ENCODE measurements around the gene CHST4. TPM values are rescaled to one million over a fixed set of nuclear protein-coding genes. Genes with fewer than 3 reads are reported as not detected.

CHST4 gene
- polyA plus RNA-seq, 2 of the 4 experiments (the other 2 are of a cell fraction) = 0.04 to 0.08 TPM

DNA sequence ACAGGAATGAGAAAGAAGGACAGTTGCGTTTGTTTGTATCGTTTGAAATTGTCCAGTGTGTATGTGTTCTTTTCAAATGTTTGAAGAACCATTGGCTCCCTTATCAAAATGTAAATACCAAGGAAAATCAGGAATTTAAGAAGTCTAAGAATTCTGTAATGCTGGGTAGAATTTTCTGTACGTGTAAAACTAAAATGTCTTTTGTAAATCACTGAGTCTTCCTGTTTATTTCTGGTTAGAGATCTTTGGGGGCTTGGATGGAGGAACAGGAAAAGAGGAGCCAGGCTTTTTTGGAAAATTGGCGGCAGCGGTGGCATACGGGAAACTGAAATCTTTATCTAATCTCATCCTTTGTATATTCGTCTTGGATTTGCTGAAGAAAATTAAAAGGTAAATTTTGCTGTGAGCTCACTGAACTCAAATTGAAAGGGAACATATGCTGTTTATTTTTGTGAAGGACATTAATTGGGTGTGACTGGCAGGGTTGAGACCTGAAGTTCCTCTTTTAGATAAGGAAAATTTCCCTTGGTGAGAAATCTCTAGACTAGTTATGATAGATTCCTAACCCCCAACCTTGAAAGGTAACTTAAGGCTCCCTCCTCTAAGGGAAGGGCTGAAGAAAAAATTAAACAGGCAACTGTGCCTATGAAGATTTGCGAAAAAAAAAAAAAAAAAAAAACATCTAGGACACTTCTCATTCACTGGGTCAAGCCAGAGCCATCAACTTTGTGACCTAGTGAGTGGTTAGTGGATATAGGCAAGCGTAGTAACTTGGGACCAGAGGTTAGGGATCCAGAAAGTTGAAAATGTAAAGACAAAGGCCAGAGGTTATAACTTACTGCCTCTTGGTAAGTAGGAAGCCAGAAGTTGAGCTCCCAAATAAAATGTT, 39.8 kb downstream of the CHST4 start:
- 63% methylated on average over 9 of the region's 9 CpGs for WGBS (ENCODE audit: missing lambda C conversion rate)
- ChIA-PET CTCF (interaction anchor here (0.8 to 3.1 kb wide), 13 partner anchors 8 to 396 kb away, joined by 3 to 91 read pairs (median 9); partner anchors contain the start of gene TAT), POLR2A (interaction anchor here (1.0 to 1.9 kb wide), 4 partner anchors 21 to 104 kb away, joined by 4 to 22 read pairs (median 6); partner anchors contain the start of genes CHST4 and ZNF23)
- DNase-seq (ENCODE audit: low read depth in 1 of 2, low spot score in 1 of 2) = no peak
- H3K27ac ChIP-seq = peak overlapping the region; percentile 75 to 89
- peak overlapping the region; percentile 59 for H3K4me2 ChIP-seq
- TF ChIP-seq RNF2 (IDR thresholded peaks at IDR 0.05; ENCODE audit: borderline replicate concordance, low read depth) (no peak), ATOH8 (CRISPR knock-in tag; IDR thresholded peaks at IDR 0.05; ENCODE audit: low read depth) (no peak), NR3C1 (IDR thresholded peaks at IDR 0.05) (no peak), BHLHE40 (IDR thresholded peaks at IDR 0.05; ENCODE audit: low read depth, low read length) (no peak), TP53 (CRISPR knock-in tag; IDR thresholded peaks at IDR 0.05) (no peak), EP300 (IDR thresholded peaks at IDR 0.05) (no peak)
- no peak for ATAC-seq
- H3K9me3 ChIP-seq = peaks cover 11% of the 10 kb centered on the region
- no peak for FAIRE-seq
- peaks cover 12% of the 10 kb centered on the region for H3K4me1 ChIP-seq
- peak overlapping the region; percentile 56 for H3K4me3 ChIP-seq

DNA sequence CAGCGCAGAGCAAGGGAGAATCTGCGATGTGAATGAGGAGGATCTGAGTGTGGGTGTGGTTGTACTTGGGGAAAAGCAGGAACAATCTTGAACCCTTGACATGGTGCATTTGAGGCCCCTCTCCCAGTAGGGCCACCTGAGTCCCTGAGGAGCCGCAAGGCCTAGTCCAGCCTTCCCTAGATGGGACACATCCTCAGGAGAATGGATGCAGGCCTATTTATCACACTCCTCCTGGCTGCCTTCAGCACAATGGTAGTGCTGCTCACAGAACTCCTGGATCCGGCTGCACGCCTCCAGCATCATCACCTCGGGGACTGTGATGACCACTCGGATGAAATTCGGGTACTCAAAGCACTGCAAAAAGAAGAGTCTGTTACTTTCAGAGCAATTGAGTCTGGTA, 41.7 kb downstream of the CHST4 start:
- ATAC-seq (no peak), FAIRE-seq (no peak), DNase-seq (ENCODE audit: low read depth in 1 of 2, low spot score in 1 of 2) (no peak)
- ChIA-PET CTCF (interaction anchor here (1.2 to 3.6 kb wide), 3 partner anchors 8 to 43 kb away, joined by 3 to 23 read pairs (median 4); no protein-coding TSS in a partner anchor), POLR2A (no interaction called here)
- 0 out of 3 replicates have a peak, but pooled peaks cover 4% of the 10 kb centered on the region for H3K9me3 ChIP-seq
- H3K4me2 ChIP-seq = no peak overlapping the region
- peaks cover 23% of the 10 kb centered on the region for H3K4me1 ChIP-seq
- no peak for TF ChIP-seq MAFK (IDR thresholded peaks at IDR 0.05; ENCODE audit: partially characterized antibody)
- TF ChIP-seq HEYL (CRISPR knock-in tag; IDR thresholded peaks at IDR 0.05) = no peak
- no peak for TF ChIP-seq POLR2AphosphoS2 (conservative IDR thresholded peaks at IDR 0.05; ENCODE audit: low read length)
- WGBS (ENCODE audit: missing lambda C conversion rate) = 91% methylated on average over 8 of the region's 8 CpGs
- H3K27ac ChIP-seq = no peak overlapping the region
- no peak overlapping the region for H3K4me3 ChIP-seq

DNA sequence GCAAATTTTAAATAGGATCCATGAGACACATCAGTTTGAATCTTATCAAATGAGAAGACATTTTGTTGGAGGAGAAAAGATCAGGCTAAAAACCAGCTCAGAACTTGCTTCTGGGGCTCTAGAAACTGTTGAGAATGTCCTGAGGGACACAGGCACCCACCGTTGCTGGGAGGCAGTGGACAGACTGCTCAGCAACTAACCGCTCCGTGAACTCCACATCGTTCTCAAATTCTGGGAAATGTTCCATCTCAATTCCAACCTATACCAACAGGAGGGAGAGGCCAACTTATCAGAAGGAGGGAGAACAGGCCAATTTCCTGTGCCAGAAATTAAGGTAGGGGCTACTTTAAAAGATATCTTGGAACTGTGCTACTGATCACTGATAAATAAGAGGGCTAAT, 42.3 kb downstream of the CHST4 start:
- ChIA-PET POLR2A (no interaction called here), CTCF (interaction anchor here (2.3 to 3.6 kb wide), 2 partner anchors 40 to 42 kb away, joined by 8 to 23 read pairs; no protein-coding TSS in a partner anchor)
- Histone ChIP-seq H3K4me2 (no peak overlapping the region), H3K4me3 (no peak overlapping the region), H3K27ac (no peak overlapping the region), H3K4me1 (peaks cover 30% of the 10 kb centered on the region), H3K9me3 (no peaks in the 10 kb centered on the region)
- no peak for FAIRE-seq
- no peak for DNase-seq (ENCODE audit: low read depth in 1 of 2, low spot score in 1 of 2)
- WGBS (ENCODE audit: missing lambda C conversion rate) = 78% methylated on average over 4 of the region's 4 CpGs
- ATAC-seq = no peak
- TF ChIP-seq ESRRA (IDR thresholded peaks at IDR 0.05; ENCODE audit: borderline replicate concordance, low read length) (no peak), ZSCAN20 (CRISPR knock-in tag; IDR thresholded peaks at IDR 0.05) (no peak), RAD21 (conservative IDR thresholded peaks at IDR 0.05 in 1 of 2, IDR thresholded peaks at IDR 0.05 in 1 of 2) (no peak), NPAS2 (CRISPR knock-in tag; IDR thresholded peaks at IDR 0.05; ENCODE audit: borderline replicate concordance) (no peak), SREBF2 (IDR thresholded peaks at IDR 0.05) (no peak), ZNF302 (CRISPR knock-in tag; IDR thresholded peaks at IDR 0.05) (no peak), CBX8 (IDR thresholded peaks at IDR 0.05) (no peak), MAX (IDR thresholded peaks at IDR 0.05) (no peak), HMGXB4 (CRISPR knock-in tag; IDR thresholded peaks at IDR 0.05; ENCODE audit: borderline replicate concordance) (no peak), SMC3 (IDR thresholded peaks at IDR 0.05) (no peak), GATA3 (IDR thresholded peaks at IDR 0.05; ENCODE audit: borderline replicate concordance) (no peak), CHD4 (IDR thresholded peaks at IDR 0.05; ENCODE audit: borderline replicate concordance) (no peak), PHF8 (IDR thresholded peaks at IDR 0.05; ENCODE audit: borderline replicate concordance, low read depth) (no peak)
- TF ChIP-seq, protein P1, sequence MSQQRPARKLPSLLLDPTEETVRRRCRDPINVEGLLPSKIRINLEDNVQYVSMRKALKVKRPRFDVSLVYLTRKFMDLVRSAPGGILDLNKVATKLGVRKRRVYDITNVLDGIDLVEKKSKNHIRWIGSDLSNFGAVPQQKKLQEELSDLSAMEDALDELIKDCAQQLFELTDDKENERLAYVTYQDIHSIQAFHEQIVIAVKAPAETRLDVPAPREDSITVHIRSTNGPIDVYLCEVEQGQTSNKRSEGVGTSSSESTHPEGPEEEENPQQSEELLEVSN (IDR thresholded peaks at IDR 0.05; ENCODE audit: borderline replicate concordance, low read depth) = no peak

All from A549 (cell line).